Coronary artery (tissue), 2 donors: ENCODE measurements around the gene NLRC3.

Experiments used
- DNase-seq: peaks from one replicate; pipeline ENCODE4 v3.0.0-alpha.2; 2017; ENCODE audit warnings: low spot score
- H3K27ac ChIP-seq, 2 donors: fragments of 200-600 bp; sonication (generic); one replicate each; pipeline ENCODE4 v1.5.1; 2016 to 2019
- H3K4me3 ChIP-seq: fragments of 200-600 bp; sonication (generic); 2 replicates; pipeline ENCODE4 v1.5.1; 2016; ENCODE audit warnings: mild to moderate bottlenecking, moderate library complexity
- TF ChIP-seq, protein P1 (sequence below): fragments of 200-600 bp; sonication (generic); IDR thresholded peaks from one replicate; pipeline ENCODE4 v1.5.1; 2019; ENCODE audit warnings: antibody characterized with exemption

The NLRC3 gene

DNA sequence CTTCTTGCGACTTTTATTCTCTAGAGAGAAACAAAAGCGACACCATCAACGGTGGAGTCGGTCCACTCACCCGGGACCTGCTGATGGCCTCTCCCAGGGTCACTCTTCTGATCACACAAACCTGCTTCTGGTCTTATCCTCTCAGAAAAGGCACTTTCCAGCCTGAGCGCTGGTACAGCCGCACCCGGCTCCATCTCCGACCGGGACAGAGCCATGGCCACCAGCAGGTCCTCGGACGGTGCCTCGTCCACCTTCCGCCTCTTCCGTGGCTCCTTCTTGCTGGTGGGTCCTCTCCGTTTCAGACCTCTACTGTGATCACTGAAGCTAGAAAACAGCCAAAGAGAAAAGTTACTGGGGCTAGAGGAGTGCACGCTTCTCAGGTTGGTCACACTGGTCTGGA lies 20.5 kb upstream of the NLRC3 start:
- DNase-seq, result no peak
- Histone ChIP-seq H3K27ac (no peak overlapping the region), H3K4me3 (no peak overlapping the region)
- TF ChIP-seq, protein P1, sequence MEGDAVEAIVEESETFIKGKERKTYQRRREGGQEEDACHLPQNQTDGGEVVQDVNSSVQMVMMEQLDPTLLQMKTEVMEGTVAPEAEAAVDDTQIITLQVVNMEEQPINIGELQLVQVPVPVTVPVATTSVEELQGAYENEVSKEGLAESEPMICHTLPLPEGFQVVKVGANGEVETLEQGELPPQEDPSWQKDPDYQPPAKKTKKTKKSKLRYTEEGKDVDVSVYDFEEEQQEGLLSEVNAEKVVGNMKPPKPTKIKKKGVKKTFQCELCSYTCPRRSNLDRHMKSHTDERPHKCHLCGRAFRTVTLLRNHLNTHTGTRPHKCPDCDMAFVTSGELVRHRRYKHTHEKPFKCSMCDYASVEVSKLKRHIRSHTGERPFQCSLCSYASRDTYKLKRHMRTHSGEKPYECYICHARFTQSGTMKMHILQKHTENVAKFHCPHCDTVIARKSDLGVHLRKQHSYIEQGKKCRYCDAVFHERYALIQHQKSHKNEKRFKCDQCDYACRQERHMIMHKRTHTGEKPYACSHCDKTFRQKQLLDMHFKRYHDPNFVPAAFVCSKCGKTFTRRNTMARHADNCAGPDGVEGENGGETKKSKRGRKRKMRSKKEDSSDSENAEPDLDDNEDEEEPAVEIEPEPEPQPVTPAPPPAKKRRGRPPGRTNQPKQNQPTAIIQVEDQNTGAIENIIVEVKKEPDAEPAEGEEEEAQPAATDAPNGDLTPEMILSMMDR, result no peak

DNA sequence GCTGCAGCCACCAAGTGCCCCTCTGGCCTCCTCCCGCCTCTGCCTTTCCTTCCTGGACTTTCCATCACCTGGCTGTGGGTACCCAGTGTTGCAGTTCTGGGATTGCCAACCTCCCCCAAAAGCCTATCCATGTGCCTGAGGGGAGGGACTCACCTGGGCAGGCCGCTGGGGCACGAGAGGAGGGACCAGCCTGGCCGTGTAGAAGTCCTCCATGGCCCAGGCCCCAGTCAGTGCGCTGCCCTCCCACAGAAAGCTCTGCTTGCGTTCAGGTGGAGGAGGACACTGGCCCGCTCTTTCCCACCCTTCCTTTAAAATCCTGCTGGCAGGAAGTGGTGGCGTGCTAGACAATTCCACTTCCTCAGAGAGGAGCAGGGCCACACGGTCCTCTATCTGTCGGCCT lies 20.0 kb upstream of the NLRC3 start:
- Histone ChIP-seq H3K4me3 (no peak overlapping the region), H3K27ac (no peak overlapping the region)
- DNase-seq, result no peak
- TF ChIP-seq, protein P1, result no peak

- Histone ChIP-seq H3K4me3 (no peak overlapping the region), H3K27ac (no peak overlapping the region)
- DNase-seq, result no peak
- TF ChIP-seq, protein P1, result no peak
Observed at GRCh38 chr16:3596101-3596861, 19.1 kb upstream of the NLRC3 start.

DNA sequence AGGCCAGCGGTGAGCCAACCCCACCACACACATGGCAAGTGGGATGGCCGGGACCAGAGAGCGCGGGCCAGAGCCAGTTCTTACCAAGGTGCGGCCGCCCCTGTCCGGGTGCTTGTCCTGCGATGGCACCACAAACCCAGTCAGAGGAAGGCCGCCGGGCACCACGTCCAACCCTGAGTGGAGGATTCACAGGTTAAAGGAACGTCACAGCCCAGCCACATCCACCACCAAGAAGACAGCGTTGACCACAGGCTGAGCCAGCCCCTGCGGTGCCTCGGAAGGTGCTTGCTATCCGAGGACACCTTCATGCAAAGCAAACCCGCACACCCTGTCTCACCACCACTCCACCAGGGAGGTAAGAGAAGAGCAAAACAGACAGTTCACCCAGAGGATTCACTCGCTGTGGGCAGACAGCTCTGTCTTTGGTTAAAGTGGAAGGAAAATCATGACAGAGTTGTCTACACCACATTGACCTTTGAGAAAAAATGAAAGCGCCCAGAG lies 18.4 kb upstream of the NLRC3 start:
- Histone ChIP-seq H3K4me3 (no peak overlapping the region), H3K27ac (no peak overlapping the region)
- TF ChIP-seq, protein P1, result no peak
- DNase-seq, result no peak

DNA sequence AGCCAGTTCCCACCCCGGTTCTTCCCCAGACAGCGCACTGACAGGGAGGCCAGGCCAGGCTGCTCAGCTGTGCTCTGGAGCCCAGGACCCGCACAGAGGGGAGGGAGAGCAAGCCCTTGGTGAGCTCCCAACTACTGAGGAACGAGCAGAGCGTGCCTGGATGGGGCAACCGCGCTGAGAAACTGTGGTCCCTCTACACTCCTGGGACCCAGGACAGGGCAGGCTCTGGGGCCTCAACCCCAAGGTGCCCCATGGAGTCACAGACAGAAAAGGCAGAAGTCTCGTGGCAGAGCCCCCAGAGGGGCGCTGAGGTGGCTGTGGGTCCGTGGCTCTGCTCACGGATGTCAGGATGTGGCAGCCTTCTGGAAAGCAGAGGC lies 17.9 kb upstream of the NLRC3 start:
- Histone ChIP-seq H3K4me3 (no peak overlapping the region), H3K27ac (no peak overlapping the region)
- TF ChIP-seq, protein P1, result no peak
- DNase-seq, result no peak

DNA sequence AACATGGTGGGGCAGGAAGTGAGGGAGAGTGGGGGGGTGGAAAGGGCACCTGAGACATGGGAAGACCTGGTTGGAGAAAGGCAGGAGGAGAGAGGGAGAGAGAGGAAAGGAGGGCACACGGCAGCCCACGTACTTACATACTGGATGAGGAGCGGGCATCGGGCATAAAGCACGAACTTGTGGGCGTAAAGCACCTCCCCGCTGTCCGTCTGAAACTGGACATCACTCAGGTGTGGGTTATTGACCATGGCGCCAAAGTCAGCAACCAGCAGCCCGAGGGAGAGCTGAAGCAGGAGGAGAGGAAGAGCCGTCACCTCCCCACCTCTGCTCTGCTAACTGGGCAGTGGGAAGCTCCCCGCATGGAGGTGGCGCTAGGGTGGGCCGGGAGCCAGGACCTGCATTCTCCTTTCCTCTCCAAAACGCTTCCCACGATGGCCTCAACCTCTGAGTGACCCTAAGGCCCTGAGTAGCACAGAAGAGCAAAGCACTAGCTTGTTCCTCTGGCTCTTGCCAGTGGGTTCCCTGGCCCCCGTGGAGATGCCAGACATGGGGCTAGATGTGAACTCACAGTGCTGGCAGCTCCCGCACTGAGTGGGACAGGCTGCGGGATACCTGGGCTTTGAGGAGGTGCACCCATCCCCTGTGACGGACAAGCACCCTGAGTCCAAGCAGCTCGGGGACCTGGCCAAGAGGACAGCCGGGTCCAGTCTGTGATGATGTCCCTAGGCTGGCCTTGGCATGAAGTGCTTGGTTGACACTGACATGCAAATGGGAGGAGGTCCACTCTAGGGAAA lies 17.3 kb upstream of the NLRC3 start:
- no peak overlapping the region for H3K4me3 ChIP-seq
- TF ChIP-seq, protein P1, result no peak
- no peak overlapping the region for H3K27ac ChIP-seq
- DNase-seq, result no peak
